Skeletal muscle tissue (tissue), 4 donors: ENCODE data around the gene ADGRV1. TPM values are rescaled to one million over a fixed set of nuclear protein-coding genes. Genes with fewer than 3 reads are reported as not detected.

Experiments
- H3K27ac ChIP-seq: one replicate; pipeline ENCODE4 v1.7.0; 2013; ENCODE audit warnings: mild to moderate bottlenecking, low read depth, low read length, inconsistent platforms
- H3K27me3 ChIP-seq, 3 donors: one replicate each; pipeline ENCODE4 v1.7.0; 2013; ENCODE audit warnings: low read length in 3 of 3; ENCODE audit not compliant: control insufficient read depth in 3 of 3, insufficient read depth in 3 of 3
- H3K36me3 ChIP-seq, 3 donors: one replicate each; pipeline ENCODE4 v1.7.0; 2013; ENCODE audit warnings: low read length in 3 of 3; ENCODE audit not compliant: control insufficient read depth in 3 of 3, insufficient read depth in 3 of 3
- H3K4me1 ChIP-seq, 3 donors: one replicate each; pipeline ENCODE4 v1.7.0; 2013; ENCODE audit warnings: low read length in 3 of 3, mild to moderate bottlenecking in 3 of 3; ENCODE audit not compliant: control insufficient read depth in 3 of 3, insufficient read depth in 3 of 3
- H3K4me3 ChIP-seq, 3 donors: one replicate each; pipeline ENCODE4 v1.7.0; 2013; ENCODE audit warnings: low read length in 3 of 3
- H3K9ac ChIP-seq, 3 donors: one replicate each; pipeline ENCODE4 v1.7.0; 2013; ENCODE audit warnings: low read length in 3 of 3, mild to moderate bottlenecking in 3 of 3, moderate library complexity in 2 of 3, low read depth in 1 of 3
- H3K9me3 ChIP-seq, 3 donors: one replicate each; pipeline ENCODE4 v1.7.0; 2013; ENCODE audit warnings: low read length in 3 of 3; ENCODE audit not compliant: control insufficient read depth in 3 of 3
- total RNA-seq: library from RNA; depleted of rRNA; stranded (reverse); fragments of >200 nt; gene quantifications from one replicate; pipeline ENCODE4 v1.2.3, GENCODE V29; 2014
- donor health status: Osteomylitis.

Gene ADGRV1
- total RNA-seq, 1 donor from 2014 or later = 2.6 TPM

- no peaks in the 10 kb centered on the region for H3K9me3 ChIP-seq
- no peaks in the 10 kb centered on the region for H3K36me3 ChIP-seq
- no peak overlapping the region for H3K27ac ChIP-seq
- H3K4me1 ChIP-seq = peaks cover 3 to 13% (median 9%) of the 10 kb centered on the region in 3 donors
- H3K4me3 ChIP-seq = no peak overlapping the region
- no peaks in the 10 kb centered on the region for H3K27me3 ChIP-seq
- no peak overlapping the region for H3K9ac ChIP-seq
Measured at GRCh38 chr5:91130759-91131158, 572.2 kb downstream of the ADGRV1 start.

GRCh38 chr5:91132550-91132949 lies 574.0 kb downstream of the ADGRV1 start:
- Histone ChIP-seq H3K9ac (no peak overlapping the region), H3K27me3 (no peaks in the 10 kb centered on the region), H3K9me3 (no peaks in the 10 kb centered on the region), H3K4me1 (peaks cover 0 to 5% (median 0%) of the 10 kb centered on the region in 3 donors), H3K27ac (no peak overlapping the region), H3K4me3 (no peak overlapping the region), H3K36me3 (no peaks in the 10 kb centered on the region)

- H3K9me3 ChIP-seq = no peaks in the 10 kb centered on the region
- H3K27me3 ChIP-seq = no peaks in the 10 kb centered on the region
- no peaks in the 10 kb centered on the region for H3K4me1 ChIP-seq
- no peaks in the 10 kb centered on the region for H3K36me3 ChIP-seq
- H3K27ac ChIP-seq = no peak overlapping the region
- no peak overlapping the region for H3K4me3 ChIP-seq
- no peak overlapping the region for H3K9ac ChIP-seq
Measured at GRCh38 chr5:91133183-91133582, 574.6 kb downstream of the ADGRV1 start.

GRCh38 chr5:91135475-91136248 lies 577.1 kb downstream of the ADGRV1 start:
- Histone ChIP-seq H3K36me3 (no peaks in the 10 kb centered on the region), H3K4me3 (no peak overlapping the region), H3K4me1 (no peaks in the 10 kb centered on the region), H3K9me3 (no peaks in the 10 kb centered on the region), H3K27me3 (no peaks in the 10 kb centered on the region), H3K9ac (no peak overlapping the region), H3K27ac (no peak overlapping the region)

DNA sequence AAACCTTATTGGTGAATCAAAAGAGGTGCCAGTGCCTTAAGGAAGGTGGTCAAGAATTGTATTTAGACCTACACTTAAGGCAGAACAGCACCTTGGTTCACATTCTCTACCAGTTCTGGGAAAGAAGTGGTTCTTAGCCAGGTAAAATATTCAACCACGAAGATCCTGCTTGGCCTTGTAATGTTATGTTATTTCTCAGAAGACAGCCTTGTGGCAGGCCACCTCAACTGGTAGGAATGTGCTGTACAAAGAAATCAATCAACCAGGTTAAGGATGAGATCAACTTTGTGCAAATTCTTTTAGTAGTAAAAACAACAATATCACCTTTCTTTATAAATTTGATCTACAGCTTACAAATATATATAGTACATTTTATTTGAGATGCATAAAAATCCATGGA lies 577.7 kb downstream of the ADGRV1 start:
- Histone ChIP-seq H3K9ac (no peak overlapping the region), H3K27me3 (no peaks in the 10 kb centered on the region), H3K4me1 (no peaks in the 10 kb centered on the region), H3K4me3 (no peak overlapping the region), H3K9me3 (no peaks in the 10 kb centered on the region), H3K27ac (no peak overlapping the region), H3K36me3 (no peaks in the 10 kb centered on the region)

DNA sequence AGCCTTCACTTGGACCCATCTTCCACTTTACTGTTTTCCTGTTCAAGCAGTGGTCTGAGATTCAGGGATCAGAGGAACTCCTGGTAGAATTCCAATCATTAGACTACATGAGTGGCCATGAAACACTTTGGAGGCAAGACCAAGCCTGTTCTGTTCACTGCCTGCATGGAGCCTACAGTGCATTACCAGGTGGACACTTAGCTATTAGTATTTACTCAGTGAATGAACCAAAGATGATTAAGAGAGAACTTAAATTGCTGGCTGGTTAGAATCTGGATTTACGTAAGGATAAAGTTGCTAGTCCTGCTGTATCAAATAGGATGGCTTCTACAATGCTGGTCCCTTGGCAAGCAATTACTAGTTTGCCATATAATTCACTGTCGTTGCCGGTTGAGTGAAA lies 579.0 kb downstream of the ADGRV1 start:
- Histone ChIP-seq H3K4me3 (no peak overlapping the region), H3K27me3 (no peaks in the 10 kb centered on the region), H3K27ac (no peak overlapping the region), H3K9me3 (no peaks in the 10 kb centered on the region), H3K9ac (no peak overlapping the region), H3K36me3 (no peaks in the 10 kb centered on the region), H3K4me1 (no peaks in the 10 kb centered on the region)

DNA sequence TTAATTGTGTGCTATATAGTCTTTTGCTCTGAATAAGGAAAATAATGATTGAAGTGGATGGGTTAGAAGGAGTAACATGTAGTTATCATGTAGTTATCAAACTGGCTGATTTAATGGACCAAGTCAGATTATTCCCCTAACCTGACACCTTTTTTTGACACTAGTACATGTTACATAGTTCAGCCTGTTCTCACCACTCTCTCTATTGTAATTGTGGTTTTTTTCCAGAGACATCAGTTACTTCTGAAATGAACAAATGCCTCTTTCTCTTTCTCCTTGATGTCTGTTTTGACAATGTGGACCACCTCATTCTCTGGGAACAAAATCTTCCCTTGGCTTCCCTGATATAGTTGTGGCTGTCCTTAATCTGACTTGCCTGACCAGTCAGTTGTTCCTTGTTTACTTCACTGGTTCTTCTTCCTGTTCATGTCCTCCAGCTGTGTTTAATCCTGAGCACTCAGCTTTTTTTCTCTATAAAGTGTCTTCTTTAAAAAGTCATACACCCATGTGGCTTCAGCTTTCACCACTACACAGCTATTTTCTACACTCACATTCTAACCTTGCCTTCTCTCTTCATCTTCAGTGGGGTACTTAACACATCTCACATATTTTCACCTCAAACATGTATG lies 581.1 kb downstream of the ADGRV1 start:
- Histone ChIP-seq H3K36me3 (no peaks in the 10 kb centered on the region), H3K27ac (no peak overlapping the region), H3K27me3 (no peaks in the 10 kb centered on the region), H3K9ac (no peak overlapping the region), H3K9me3 (no peaks in the 10 kb centered on the region), H3K4me3 (no peak overlapping the region), H3K4me1 (peaks cover 3 to 8% (median 3%) of the 10 kb centered on the region in 3 donors)

DNA sequence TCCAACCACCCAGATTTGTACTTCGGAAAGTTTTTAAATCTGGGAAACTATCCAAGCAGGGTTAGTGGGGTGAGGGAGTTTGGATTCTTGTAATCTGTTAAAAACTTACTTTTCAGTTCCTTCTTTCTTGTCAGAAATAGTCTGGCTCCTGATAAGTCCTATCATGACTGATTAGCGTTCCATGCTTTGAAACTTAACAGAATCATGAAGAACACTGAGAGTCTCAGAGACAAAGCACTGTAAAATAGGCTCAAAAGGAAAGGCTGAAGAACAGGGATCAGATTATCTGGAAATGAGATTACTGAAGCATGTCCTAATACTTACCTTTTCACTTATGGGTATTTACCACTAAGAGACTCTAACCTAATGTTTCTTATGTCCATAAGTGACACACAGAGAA lies 582.1 kb downstream of the ADGRV1 start:
- no peak overlapping the region for H3K9ac ChIP-seq
- no peak overlapping the region for H3K27ac ChIP-seq
- H3K4me3 ChIP-seq = no peak overlapping the region
- no peaks in the 10 kb centered on the region for H3K36me3 ChIP-seq
- peaks cover 4 to 13% (median 7%) of the 10 kb centered on the region in 3 donors for H3K4me1 ChIP-seq
- H3K9me3 ChIP-seq = no peaks in the 10 kb centered on the region
- no peaks in the 10 kb centered on the region for H3K27me3 ChIP-seq

- Histone ChIP-seq H3K27ac (no peak overlapping the region), H3K9ac (no peak overlapping the region), H3K9me3 (no peaks in the 10 kb centered on the region), H3K36me3 (no peaks in the 10 kb centered on the region), H3K4me1 (peaks cover 7 to 13% (median 7%) of the 10 kb centered on the region in 3 donors), H3K4me3 (no peak overlapping the region), H3K27me3 (no peaks in the 10 kb centered on the region)
Measured at GRCh38 chr5:91141642-91142041, 583.0 kb downstream of the ADGRV1 start.

DNA sequence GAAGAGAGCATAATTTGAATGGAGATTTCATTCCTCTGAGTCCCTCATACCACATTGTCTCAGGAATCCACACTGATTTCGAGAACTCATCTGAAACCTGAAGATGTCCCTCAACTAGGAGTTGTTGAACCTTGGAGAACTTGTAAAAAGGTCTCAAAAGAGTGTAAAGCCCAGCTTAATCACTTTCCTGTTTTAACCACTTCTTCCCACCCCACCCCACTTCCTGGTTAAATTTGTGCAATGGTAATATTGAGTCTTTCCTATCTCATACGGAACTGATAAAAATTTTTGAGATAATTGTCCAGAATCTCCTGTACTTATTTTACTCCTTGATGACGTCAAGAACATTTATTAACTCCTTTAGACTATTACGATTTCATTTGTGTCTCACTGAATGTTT lies 583.8 kb downstream of the ADGRV1 start:
- H3K4me3 ChIP-seq = no peak overlapping the region
- no peak overlapping the region for H3K27ac ChIP-seq
- H3K9ac ChIP-seq = no peak overlapping the region
- peaks cover 7 to 13% (median 7%) of the 10 kb centered on the region in 3 donors for H3K4me1 ChIP-seq
- H3K9me3 ChIP-seq = no peaks in the 10 kb centered on the region
- H3K36me3 ChIP-seq = no peaks in the 10 kb centered on the region
- no peaks in the 10 kb centered on the region for H3K27me3 ChIP-seq
